CD4-positive, alpha-beta memory T cell (primary cell): ENCODE data around the gene MFAP3. TPM values are rescaled to one million over a fixed set of nuclear protein-coding genes. Genes with fewer than 3 reads are reported as not detected.
"Not testable (repeated sequence)": the region's sequence is repeated elsewhere in the genome, so short reads cannot be mapped to it uniquely, and the experiment has no call there.

Source experiments
- CTCF ChIA-PET: fragments of 350-600 bp; sonication (Branson Sonifier 250); formaldehyde crosslinking; loops from one replicate; lab custom pipeline; 2021; ENCODE audit warnings: inconsistent platforms; ENCODE audit not compliant: partially characterized antibody; lab: Charles Lee
- POLR2A ChIA-PET: fragments of 350-600 bp; sonication (Branson Sonifier 250); formaldehyde crosslinking; loops from one replicate; lab custom pipeline; 2021; ENCODE audit not compliant: partially characterized antibody; lab: Charles Lee
- DNase-seq, 5 donors: peaks; one replicate each; pipeline versions ENCODE4 v3.0.0 to v3.0.0-alpha.2; 2020 to 2022; ENCODE audit warnings: mixed read lengths in 1 of 5
- H3K27ac ChIP-seq: one replicate; pipeline ENCODE4 v1.7.0; 2013; ENCODE audit warnings: low read depth, low read length
- H3K27me3 ChIP-seq: 2 replicates; pipeline ENCODE4 v1.7.0; 2013; ENCODE audit warnings: mild to moderate bottlenecking, low read length, moderate library complexity; ENCODE audit not compliant: insufficient read depth
- H3K36me3 ChIP-seq: 2 replicates; pipeline ENCODE4 v1.7.0; 2013; ENCODE audit warnings: mild to moderate bottlenecking, low read length, moderate library complexity; ENCODE audit not compliant: insufficient read depth
- H3K4me1 ChIP-seq: 2 replicates; pipeline ENCODE4 v1.7.0; 2013; ENCODE audit warnings: mild to moderate bottlenecking, low read length, moderate library complexity; ENCODE audit not compliant: insufficient read depth
- H3K4me3 ChIP-seq, 2 donors: one replicate each; pipeline ENCODE4 v1.7.0; 2013; ENCODE audit warnings: low read length in 2 of 2, mild to moderate bottlenecking in 1 of 2
- H3K9me3 ChIP-seq, 2 donors: one replicate each; pipeline ENCODE4 v1.7.0; 2013; ENCODE audit warnings: low read length in 2 of 2, control low read depth in 1 of 2; ENCODE audit not compliant: control insufficient read depth in 1 of 2
- H3K27ac Mint-ChIP-seq, 7 donors: one replicate each; pipeline ENCODE4 v1.8.0; 2020 to 2021; ENCODE audit warnings: mixed read lengths in 7 of 7, mild to moderate bottlenecking in 6 of 7, inconsistent platforms in 3 of 7, moderate library complexity in 3 of 7
- H3K27me3 Mint-ChIP-seq, 2 donors: one replicate each; pipeline ENCODE4 v1.8.0; 2020 to 2021; ENCODE audit warnings: mixed read lengths in 2 of 2
- H3K36me3 Mint-ChIP-seq, 2 donors: one replicate each; pipeline ENCODE4 v1.8.0; 2020 to 2021; ENCODE audit warnings: mixed read lengths in 2 of 2, inconsistent platforms in 1 of 2, mild to moderate bottlenecking in 1 of 2
- H3K4me1 Mint-ChIP-seq, 4 donors: one replicate each; pipeline ENCODE4 v1.8.0; 2020 to 2021; ENCODE audit warnings: mixed read lengths in 4 of 4, mild to moderate bottlenecking in 1 of 4
- H3K4me3 Mint-ChIP-seq, 8 donors: one replicate each; pipeline ENCODE4 v1.8.0; 2020 to 2021; ENCODE audit warnings: mixed read lengths in 8 of 8, mild to moderate bottlenecking in 7 of 8, moderate library complexity in 6 of 8, inconsistent platforms in 3 of 8
- H3K9me3 Mint-ChIP-seq, 8 donors: one replicate each; pipeline ENCODE4 v1.8.0; 2020 to 2021; ENCODE audit warnings: mixed read lengths in 8 of 8, mild to moderate bottlenecking in 5 of 8, inconsistent platforms in 3 of 8, moderate library complexity in 1 of 8
- intact Hi-C: fragments of 100-400 bp; cut with micrococcal nuclease; formaldehyde crosslinking; loops from one replicate; pipeline ENCODE4 v1.15.1; 2023
- polyA plus RNA-seq, 2 donors: library from polyadenylated mRNA; unstranded; fragments of 300-500 nt; fragmentation: Illumina TruSeq; gene quantifications; one replicate each; pipeline ENCODE4 v1.2.3, GENCODE V29; 2021
- total RNA-seq, 2 experiments: library from RNA; stranded (reverse); gene quantifications; one replicate each; pipeline ENCODE4 v1.2.3, GENCODE V29; 2021

MFAP3 gene
- total and polyA plus RNA-seq, 4 experiments from 2014 or later = 5.5 to 27.4 (median 16.0) TPM

DNA sequence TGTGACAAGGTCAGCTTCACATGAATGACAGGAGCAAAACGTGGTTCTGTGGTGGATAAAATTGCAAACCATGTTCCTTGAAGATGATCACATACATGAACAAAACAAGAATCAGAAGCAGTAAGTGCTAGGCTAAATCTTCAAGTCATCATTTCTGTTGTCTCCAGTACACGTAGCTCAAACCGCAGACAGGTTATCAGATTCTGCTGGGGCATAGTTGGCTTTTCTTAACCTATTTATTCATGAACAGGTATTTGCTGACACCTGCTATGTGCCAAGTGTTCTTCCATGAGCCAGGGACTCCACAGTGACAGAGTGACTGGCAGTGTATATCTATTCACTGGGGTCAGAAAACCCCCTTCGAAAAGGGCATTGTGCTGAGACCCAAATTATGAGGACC is 20.8 kb downstream of the MFAP3 start:
- peaks cover 21 to 26% (median 25%) of the 10 kb centered on the region in 4 donors for H3K4me1 Mint-ChIP-seq
- Histone ChIP-seq H3K36me3 (no peaks in the 10 kb centered on the region), H3K4me3 (no peak overlapping the region), H3K27me3 (no peaks in the 10 kb centered on the region), H3K4me1 (peaks cover 11% of the 10 kb centered on the region), H3K9me3 (no peaks in the 10 kb centered on the region), H3K27ac (no peak overlapping the region)
- peak in 1 of 5 donors; percentile 44 for DNase-seq
- no peaks in the 10 kb centered on the region for H3K9me3 Mint-ChIP-seq
- intact Hi-C loops = no loop called here
- peaks cover 10 to 17% of the 10 kb centered on the region in 2 donors for H3K36me3 Mint-ChIP-seq
- ChIA-PET CTCF (interaction anchor here (0.7 to 4.1 kb wide), 4 partner anchors 9 to 345 kb away, joined by 3 to 31 read pairs (median 12); no protein-coding TSS in a partner anchor), POLR2A (interaction anchor here (0.8 to 1.2 kb wide), 2 partner anchors 16 to 21 kb away, joined by 3 to 5 read pairs; partner anchors contain the start of genes FAM114A2 and MFAP3)
- peak overlapping the region in 6 of 7 donors; percentile 23 to 84 (median 58) for H3K27ac Mint-ChIP-seq
- no peak overlapping the region for H3K4me3 Mint-ChIP-seq
- H3K27me3 Mint-ChIP-seq = no peaks in the 10 kb centered on the region

DNA sequence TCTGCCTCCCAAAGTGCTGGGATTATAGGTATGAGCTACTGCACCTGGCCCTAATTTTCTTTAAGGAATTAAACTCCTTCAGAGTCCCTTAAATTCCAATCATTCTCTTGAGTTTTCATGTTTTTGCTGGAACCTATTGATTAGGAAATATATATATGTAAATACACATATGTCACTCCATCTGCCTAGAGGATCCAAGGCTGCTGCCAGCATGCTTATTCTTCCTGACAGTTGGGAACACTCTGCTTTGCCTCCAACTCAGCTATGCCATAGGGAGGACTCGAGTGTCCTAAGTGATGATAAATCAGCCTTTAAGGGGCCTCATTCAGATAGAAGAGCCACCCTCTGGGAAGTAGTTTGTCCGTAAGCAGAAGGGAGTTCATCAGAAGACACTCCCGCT is 21.8 kb downstream of the MFAP3 start:
- Mint-ChIP-seq H3K27ac (no peak overlapping the region), H3K27me3 (no peaks in the 10 kb centered on the region), H3K9me3 (no peaks in the 10 kb centered on the region), H3K4me3 (no peak overlapping the region), H3K36me3 (peaks cover 4 to 12% of the 10 kb centered on the region in 2 donors), H3K4me1 (peaks cover 21 to 26% (median 23%) of the 10 kb centered on the region in 4 donors)
- POLR2A ChIA-PET = interaction anchor here (0.9 kb wide), 1 partner anchor 22 kb away, joined by 3 read pairs; the partner anchor contains the start of genes FAM114A2 and MFAP3
- Histone ChIP-seq H3K27me3 (no peaks in the 10 kb centered on the region), H3K9me3 (no peaks in the 10 kb centered on the region), H3K27ac (no peak overlapping the region), H3K4me1 (peaks cover 11% of the 10 kb centered on the region), H3K4me3 (no peak overlapping the region), H3K36me3 (no peaks in the 10 kb centered on the region)
- intact Hi-C loops = no loop called here
- CTCF ChIA-PET = interaction anchor here (3.7 to 4.1 kb wide), 2 partner anchors 8 to 12 kb away, joined by 20 to 31 read pairs; no protein-coding TSS in a partner anchor
- no peak for DNase-seq

DNA sequence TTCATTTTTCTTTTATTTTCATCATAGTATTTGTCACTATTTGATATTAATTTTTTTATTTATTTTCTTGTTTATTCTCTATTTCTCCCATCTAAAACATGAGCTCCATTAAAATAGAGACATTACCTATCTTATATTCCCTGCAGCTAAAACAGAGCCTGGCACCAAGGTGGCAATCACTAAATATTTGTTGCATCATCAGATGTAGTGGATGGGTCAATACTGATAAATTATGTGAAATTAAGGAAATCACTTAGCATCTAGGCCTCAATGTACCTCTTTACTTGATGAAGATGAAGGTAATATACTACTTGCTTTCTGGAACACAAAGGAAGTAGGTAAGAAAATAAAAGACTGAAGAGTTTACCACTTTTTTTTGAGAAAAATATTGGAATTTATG is 24.6 kb downstream of the MFAP3 start:
- no peak overlapping the region for H3K27ac ChIP-seq
- DNase-seq = no peak
- no peak overlapping the region for H3K4me3 ChIP-seq
- no peaks in the 10 kb centered on the region for H3K9me3 Mint-ChIP-seq
- peaks cover 13 to 17% (median 16%) of the 10 kb centered on the region in 4 donors for H3K4me1 Mint-ChIP-seq
- H3K27me3 ChIP-seq = no peaks in the 10 kb centered on the region
- ChIA-PET POLR2A (interaction anchor here (0.6 to 0.7 kb wide), 2 partner anchors 13 to 130 kb away, joined by 3 read pairs; no protein-coding TSS in a partner anchor), CTCF (interaction anchor here (0.7 to 1.9 kb wide), 4 partner anchors 9 to 342 kb away, joined by 3 to 10 read pairs (median 4); no protein-coding TSS in a partner anchor)
- no peaks in the 10 kb centered on the region for H3K36me3 ChIP-seq
- H3K27ac Mint-ChIP-seq = no peak overlapping the region
- intact Hi-C loops = no loop called here
- peaks cover 0 to 1% of the 10 kb centered on the region in 2 donors for H3K36me3 Mint-ChIP-seq
- H3K4me1 ChIP-seq = peaks cover 11% of the 10 kb centered on the region
- no peaks in the 10 kb centered on the region for H3K9me3 ChIP-seq
- H3K27me3 Mint-ChIP-seq = peaks cover 0 to under 1% of the 10 kb centered on the region in 2 donors
- no peak overlapping the region for H3K4me3 Mint-ChIP-seq

DNA sequence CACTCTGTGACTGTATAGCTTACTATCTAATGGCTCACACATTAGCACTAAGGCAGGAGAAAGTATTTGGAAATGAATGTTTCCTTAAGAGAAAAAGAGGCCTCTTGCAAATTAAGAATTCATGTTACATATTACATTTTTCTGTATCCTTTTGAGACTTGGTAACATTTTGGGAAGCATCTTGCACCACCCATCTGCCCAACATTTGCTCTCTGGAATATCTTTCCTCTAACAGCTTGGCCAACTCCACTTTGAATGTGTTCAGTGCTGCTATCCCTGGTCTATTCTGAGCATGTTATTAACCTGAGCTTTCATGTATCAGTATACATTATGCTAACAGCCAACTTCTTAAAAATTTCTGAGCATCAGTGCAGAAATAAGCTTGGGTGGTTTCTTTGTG is 27.2 kb downstream of the MFAP3 start:
- H3K27ac Mint-ChIP-seq = peak overlapping the region in 1 of 7 donors; percentile 5
- Histone ChIP-seq H3K36me3 (no peaks in the 10 kb centered on the region), H3K4me3 (no peak overlapping the region), H3K27me3 (no peaks in the 10 kb centered on the region), H3K4me1 (no peaks in the 10 kb centered on the region), H3K27ac (no peak overlapping the region), H3K9me3 (no peaks in the 10 kb centered on the region)
- peaks cover 0 to 2% of the 10 kb centered on the region in 2 donors for H3K27me3 Mint-ChIP-seq
- no peak overlapping the region for H3K4me3 Mint-ChIP-seq
- ChIA-PET POLR2A (no interaction called here), CTCF (interaction anchor here (1.4 kb wide), 1 partner anchor 115 kb away, joined by 4 read pairs; no protein-coding TSS in a partner anchor)
- H3K36me3 Mint-ChIP-seq = no peaks in the 10 kb centered on the region
- peaks cover 0 to 4% (median 0%) of the 10 kb centered on the region in 4 donors for H3K4me1 Mint-ChIP-seq
- intact Hi-C loops = no loop called here
- H3K9me3 Mint-ChIP-seq = no peaks in the 10 kb centered on the region
- DNase-seq = no peak

DNA sequence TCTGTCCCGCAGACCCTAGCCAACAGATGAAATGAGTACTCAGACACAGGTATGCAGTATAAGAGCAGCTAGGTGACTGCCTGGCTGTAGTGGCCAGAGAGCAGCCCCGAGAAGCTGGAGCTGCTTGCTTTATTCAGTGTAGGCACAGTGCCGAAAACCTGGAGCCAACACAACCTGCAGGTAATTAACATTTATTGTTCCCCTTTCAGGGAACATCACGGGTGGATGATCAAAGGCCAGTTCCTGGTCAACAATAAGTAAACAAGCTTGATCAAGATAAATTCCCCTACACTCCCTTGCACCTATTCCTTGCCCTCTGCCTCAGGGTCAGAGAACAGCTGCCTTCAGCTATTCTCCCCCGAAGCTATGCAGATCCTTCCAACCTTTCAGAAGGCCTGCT is 31.1 kb downstream of the MFAP3 start:
- DNase-seq, POLR2A ChIA-PET, H3K4me3 ChIP-seq, H3K27ac ChIP-seq, H3K36me3 ChIP-seq, H3K27ac Mint-ChIP-seq, H3K36me3 Mint-ChIP-seq, H3K9me3 ChIP-seq, H3K27me3 Mint-ChIP-seq, H3K4me3 Mint-ChIP-seq, H3K9me3 Mint-ChIP-seq, H3K4me1 ChIP-seq, H3K27me3 ChIP-seq: not testable (repeated sequence)
- intact Hi-C loops = loop anchor here (5.0 kb wide), 1 partner anchor 167 kb away; no protein-coding TSS in a partner anchor
- CTCF ChIA-PET = interaction anchor here (1.2 to 11.7 kb wide), 6 partner anchors 11 to 336 kb away, joined by 3 to 220 read pairs (median 4); no protein-coding TSS in a partner anchor
- peaks cover 3 to 20% (median 7%) of the 10 kb centered on the region in 4 donors for H3K4me1 Mint-ChIP-seq

DNA sequence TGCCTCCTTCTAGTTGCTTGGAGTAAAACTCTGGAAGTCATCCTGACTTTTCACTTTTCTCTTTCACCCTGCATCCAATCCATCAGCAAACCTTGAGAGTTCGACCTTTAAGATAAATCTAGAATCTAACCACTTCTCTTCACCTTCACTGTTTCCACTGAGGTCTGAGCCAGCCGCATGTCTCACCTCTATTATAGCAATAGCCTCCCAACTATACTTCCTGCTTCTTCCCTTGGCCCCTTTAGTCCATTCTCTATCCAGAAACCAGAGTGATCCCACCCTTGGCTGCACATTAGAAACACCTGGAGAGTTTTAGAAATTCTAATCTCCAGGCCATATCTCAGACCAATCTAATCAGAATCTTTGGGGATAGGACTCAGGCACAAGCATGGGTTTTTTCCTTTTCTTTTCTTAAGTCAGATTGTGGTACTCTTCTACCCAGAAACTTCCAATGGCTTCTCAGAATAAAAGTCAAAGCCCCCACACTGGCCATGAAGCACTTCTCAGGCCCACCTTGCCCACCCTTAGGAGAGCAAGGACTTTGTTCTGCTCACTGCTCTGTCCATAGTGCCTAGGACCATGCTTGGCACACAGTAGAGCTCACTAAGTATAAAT is 33.1 kb downstream of the MFAP3 start:
- no peaks in the 10 kb centered on the region for H3K36me3 ChIP-seq
- no peak overlapping the region for H3K4me3 ChIP-seq
- Mint-ChIP-seq H3K27ac (peak overlapping the region in 5 of 7 donors; percentile 1 to 89 (median 72)), H3K4me1 (peaks cover 5 to 33% (median 13%) of the 10 kb centered on the region in 4 donors), H3K4me3 (peak overlapping the region in 2 of 8 donors; percentile 21 to 24), H3K36me3 (no peaks in the 10 kb centered on the region), H3K27me3 (peaks cover 0 to 2% of the 10 kb centered on the region in 2 donors), H3K9me3 (no peaks in the 10 kb centered on the region)
- peaks cover 23% of the 10 kb centered on the region for H3K4me1 ChIP-seq
- POLR2A ChIA-PET = interaction anchor here (0.8 to 1.6 kb wide), 7 partner anchors 33 to 377 kb away, joined by 3 to 14 read pairs (median 5); partner anchors contain the start of genes FAM114A2, GALNT10 and MFAP3
- no peak overlapping the region for H3K27ac ChIP-seq
- CTCF ChIA-PET = interaction anchor here (0.6 to 11.7 kb wide), 71 partner anchors 9 to 568 kb away, joined by 3 to 220 read pairs (median 4); partner anchors contain the start of genes FAM114A2, GALNT10 and MFAP3
- no peak for DNase-seq
- no peaks in the 10 kb centered on the region for H3K9me3 ChIP-seq
- no peaks in the 10 kb centered on the region for H3K27me3 ChIP-seq
- intact Hi-C loops = loop anchor here (1.0 to 5.0 kb wide), 5 partner anchors 108 to 568 kb away; no protein-coding TSS in a partner anchor
